HG02840 (cell line): Measurements from ENCODE around the gene TRMT44.

Source experiments
- ATAC-seq: cut with Tn5 transposase; IDR thresholded peaks from one replicate; pipeline ENCODE4 v1.9.1; 2021; ENCODE audit warnings: mild to moderate bottlenecking, moderate library complexity, moderate number of reproducible peaks; ENCODE audit not compliant: unreplicated experiment, low FRiP score

The TRMT44 gene

GRCh38 chr4:8463811-8464210 lies 23.2 kb downstream of the TRMT44 start:
- ATAC-seq: no peak

GRCh38 chr4:8464381-8464780 lies 23.8 kb downstream of the TRMT44 start:
- ATAC-seq: no peak

- ATAC-seq: no peak
These were observed 25.3 kb downstream of the TRMT44 start for GRCh38 chr4:8465615-8466611.

GRCh38 chr4:8467016-8467415 lies 26.4 kb downstream of the TRMT44 start:
- ATAC-seq: no peak

GRCh38 chr4:8468746-8469535 lies 28.4 kb downstream of the TRMT44 start:
- no peak for ATAC-seq

GRCh38 chr4:8469550-8469949 lies 29.0 kb downstream of the TRMT44 start:
- no peak for ATAC-seq

GRCh38 chr4:8470451-8471024 lies 30.0 kb downstream of the TRMT44 start:
- no peak for ATAC-seq

GRCh38 chr4:8471211-8471875 lies 30.8 kb downstream of the TRMT44 start:
- no peak for ATAC-seq

- no peak for ATAC-seq
These were observed 31.6 kb downstream of the TRMT44 start for GRCh38 chr4:8472158-8472688.

- no peak for ATAC-seq
These were observed 32.2 kb downstream of the TRMT44 start for GRCh38 chr4:8472689-8473197.

GRCh38 chr4:8473198-8473919 lies 32.8 kb downstream of the TRMT44 start:
- ATAC-seq: no peak

- no peak for ATAC-seq
These were observed 33.5 kb downstream of the TRMT44 start for GRCh38 chr4:8473920-8474590.

GRCh38 chr4:8474856-8475255 lies 34.3 kb downstream of the TRMT44 start:
- ATAC-seq: no peak

GRCh38 chr4:8475751-8476575 lies 35.4 kb downstream of the TRMT44 start:
- ATAC-seq: no peak

GRCh38 chr4:8477095-8477635 lies 36.6 kb downstream of the TRMT44 start:
- ATAC-seq: no peak

GRCh38 chr4:8477676-8478075 lies 37.1 kb downstream of the TRMT44 start:
- no peak for ATAC-seq

GRCh38 chr4:8478371-8478770 lies 37.8 kb downstream of the TRMT44 start:
- no peak for ATAC-seq
